ENCODE results near the gene GALK1.
"Not testable (repeated sequence)": the region's sequence is repeated elsewhere in the genome, so short reads cannot be mapped to it uniquely, and the experiment has no call there.

Gene GALK1

DNA sequence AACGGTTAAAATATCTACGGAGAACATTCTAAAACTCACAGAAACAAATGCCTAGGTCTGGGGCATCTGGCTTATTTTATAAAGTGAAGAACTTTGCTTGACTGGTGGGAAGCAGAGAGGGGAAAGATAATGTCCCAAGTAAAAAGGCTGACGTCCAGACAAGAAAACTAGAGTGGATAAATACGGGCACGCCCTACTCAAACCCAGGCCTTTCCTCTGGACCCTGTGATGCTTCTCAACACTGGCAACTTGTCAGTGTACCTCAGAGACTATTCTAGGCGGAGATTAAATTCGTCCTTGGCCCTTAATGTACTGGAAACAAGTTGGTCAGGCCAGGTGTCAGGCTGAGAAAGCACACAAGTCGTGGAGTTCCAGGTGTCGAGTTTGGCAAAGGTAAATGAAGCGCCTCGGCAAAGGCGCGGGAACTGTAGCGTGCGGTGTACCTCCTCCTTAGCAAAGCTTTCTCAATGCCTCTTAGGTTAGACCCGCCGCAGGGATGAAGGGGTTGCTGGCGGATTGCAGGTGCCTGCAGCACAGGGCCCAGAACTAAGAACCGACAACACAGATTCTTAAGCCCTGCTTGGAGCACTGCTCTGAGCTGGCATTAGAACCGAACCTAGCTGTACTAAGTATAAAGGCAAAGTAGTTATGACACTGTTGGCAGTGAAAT, 18.9 kb upstream of the GALK1 start:
- DNase-seq: no peak

DNA sequence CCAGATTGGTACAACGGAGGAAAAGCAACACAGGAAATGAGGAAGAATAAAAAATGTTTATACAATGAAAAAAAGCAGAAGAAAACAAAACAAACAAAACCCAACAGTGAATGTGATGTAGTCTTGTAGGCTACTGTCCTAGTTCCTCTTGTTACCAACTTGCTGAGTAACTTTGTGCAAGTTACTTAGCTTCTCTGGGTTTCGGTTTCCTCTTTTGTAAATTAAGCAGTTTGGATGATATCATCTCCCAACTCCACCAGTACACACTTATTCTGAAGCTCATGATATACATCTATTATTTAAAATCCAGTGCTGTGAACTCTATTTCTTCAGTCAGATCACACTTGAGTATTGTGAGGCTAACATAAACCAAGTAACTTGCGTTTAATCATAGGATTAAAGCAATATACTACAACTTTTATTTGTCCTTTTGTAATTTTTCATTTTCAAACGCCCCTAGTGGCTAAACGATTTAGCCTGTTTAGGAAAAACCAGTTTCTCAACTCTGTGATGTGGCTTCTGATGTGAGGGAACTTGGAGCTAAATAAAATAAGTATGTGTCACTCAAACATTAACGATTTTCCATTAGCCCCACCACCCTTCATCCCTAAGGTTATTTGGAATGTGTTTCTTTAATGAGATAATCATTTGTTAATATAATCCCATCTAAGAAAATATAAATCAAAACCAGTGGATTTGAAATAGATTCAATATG, 18.2 kb upstream of the GALK1 start:
- no peak for DNase-seq

DNA sequence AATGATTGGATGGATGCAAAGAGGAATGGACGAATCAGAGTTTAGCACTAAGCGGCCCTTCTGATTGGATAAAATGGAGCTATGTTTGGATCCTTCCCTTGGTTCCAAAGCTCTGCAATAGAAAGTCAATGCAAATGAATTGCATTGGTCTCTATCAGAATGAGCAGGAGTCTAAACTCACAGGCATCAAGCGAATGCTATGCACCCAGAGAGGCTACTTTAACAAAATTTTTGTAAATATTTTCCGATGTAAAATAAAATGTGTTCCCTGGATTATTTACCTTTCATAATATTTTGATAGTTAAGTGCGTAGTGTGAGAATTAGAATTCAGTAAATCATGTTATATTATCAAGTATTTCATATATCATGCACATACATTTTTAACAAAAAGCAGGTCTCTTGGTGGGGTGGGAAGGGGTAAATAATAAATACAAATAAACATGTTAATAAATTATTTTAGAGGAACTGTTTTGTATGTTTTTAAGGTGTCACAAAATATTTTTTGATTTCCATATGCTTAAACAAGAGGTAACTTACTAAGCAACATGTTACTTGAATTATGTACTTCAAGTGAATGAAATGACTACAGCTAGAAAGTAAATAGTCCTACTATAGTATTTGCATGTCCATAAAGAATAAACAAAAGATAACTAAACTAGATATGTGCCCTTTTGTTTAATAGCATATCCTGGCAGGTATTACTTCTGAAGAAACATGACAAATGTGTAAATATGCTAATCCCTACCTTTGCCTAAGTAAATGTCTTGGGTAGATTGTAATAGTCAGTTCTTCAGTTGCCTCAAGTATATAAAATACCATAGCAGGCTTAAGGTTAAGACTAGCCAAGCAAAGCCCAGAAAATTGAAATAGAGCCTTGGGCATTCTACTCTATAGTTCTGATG, 15.2 kb upstream of the GALK1 start:
- DNase-seq: no peak

- peak; percentile 99 for DNase-seq
Observed at GRCh38 chr17:75779250-75779986, 14.4 kb upstream of the GALK1 start.

DNA sequence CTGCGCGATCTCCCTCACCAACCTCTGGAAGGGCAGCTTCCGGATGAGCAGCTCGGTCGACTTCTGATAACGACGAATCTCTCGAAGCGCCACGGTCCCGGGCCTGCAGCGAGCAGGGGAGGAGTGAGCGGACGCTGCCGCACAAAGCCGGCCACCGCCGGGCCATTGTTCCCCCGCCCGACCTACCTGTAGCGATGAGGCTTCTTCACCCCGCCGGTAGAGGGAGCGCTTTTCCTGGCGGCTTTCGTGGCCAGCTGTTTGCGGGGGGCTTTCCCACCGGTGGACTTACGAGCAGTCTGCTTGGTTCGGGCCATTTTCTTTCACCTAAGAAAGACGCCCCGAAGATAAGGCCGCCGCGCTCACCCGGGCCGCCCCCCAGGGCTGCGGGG, 13.9 kb upstream of the GALK1 start:
- DNase-seq: no peak

- DNase-seq: not testable (repeated sequence)
Observed at GRCh38 chr17:75778066-75778860, 13.3 kb upstream of the GALK1 start.

- DNase-seq: no peak
Observed at GRCh38 chr17:75777296-75777922, 12.4 kb upstream of the GALK1 start.

GRCh38 chr17:75776386-75777295, 11.6 kb upstream of the GALK1 start:
- DNase-seq: no peak

DNA sequence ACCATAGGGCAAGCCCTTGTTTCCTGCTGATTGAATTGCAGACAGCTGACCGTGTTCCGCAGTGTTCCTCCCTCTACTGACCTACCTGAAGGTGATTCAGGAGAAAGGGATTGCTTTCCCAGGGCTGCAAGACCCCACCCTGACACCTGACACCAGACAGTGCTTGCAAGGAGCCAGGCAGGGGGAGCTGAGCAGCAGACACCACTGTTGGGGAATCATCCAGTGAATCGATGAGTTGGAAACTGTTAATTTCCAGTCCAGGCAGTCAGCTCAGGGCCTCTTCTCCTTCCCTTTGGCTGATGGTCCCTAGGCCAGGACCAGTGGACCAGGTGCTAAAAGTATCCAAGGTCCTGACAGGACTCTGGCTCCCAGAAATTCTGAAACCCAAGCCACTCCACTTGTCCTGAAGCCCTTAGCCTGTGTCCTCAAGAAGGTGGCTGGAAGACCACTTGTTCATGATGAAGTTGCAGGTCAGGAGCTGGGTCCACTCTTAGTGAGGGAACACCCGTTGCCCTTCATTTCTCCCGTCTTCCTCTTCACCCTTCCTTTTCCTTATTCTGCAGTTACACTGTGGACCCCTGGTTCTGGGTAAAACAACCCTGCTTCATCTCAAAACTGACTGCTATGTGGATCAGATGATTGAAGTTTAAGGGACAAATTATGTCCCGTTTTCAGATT, 10.1 kb upstream of the GALK1 start:
- DNase-seq: no peak

GRCh38 chr17:75774471-75774990, 9.5 kb upstream of the GALK1 start:
- DNase-seq: no peak

- DNase-seq: no peak
Observed at GRCh38 chr17:75773808-75774470, 8.9 kb upstream of the GALK1 start.

GRCh38 chr17:75773121-75773807, 8.3 kb upstream of the GALK1 start:
- no peak for DNase-seq

- no peak for DNase-seq
Observed at GRCh38 chr17:75771334-75772281, 6.6 kb upstream of the GALK1 start.

DNA sequence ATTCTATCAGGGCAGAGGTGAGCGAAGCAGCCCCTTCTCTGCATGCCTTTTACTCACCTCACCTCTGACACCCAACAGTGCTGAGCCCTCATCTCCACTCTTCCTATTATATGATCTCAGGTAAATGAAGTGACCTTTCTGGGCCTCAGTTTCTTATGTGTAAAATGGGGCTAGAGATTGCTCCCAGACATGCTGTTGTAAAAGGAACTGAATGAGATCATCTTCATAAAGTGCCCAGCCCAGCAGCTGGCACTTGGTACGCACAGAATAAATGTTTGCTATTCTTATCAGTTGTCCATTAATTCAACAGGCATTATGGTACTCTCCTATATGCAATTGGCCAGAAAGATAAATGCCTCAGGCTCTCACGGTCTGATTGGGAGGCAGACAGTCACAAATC, 4.5 kb upstream of the GALK1 start:
- no peak for DNase-seq

DNA sequence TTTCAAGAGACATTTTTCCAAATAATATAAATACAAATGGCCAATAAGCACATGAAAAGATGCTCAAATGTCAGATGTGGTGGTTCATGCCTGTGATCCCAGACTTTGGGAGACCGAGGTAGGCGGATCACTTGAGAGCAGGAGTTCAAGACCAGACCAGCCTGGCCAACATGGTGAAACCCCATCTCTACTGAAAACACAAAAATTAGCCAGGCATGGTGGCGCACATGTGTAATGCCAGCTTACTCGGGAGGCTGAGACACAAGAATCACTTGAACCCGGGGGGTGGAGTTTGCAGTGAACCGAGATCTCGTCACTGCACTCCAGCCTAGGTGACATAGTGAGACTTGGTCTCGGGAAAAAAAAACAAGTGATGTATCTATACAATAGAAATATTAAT, 2.9 kb upstream of the GALK1 start:
- no peak for DNase-seq

GRCh38 chr17:75765981-75766380, 989 bp upstream of the GALK1 start:
- no peak for DNase-seq

DNA sequence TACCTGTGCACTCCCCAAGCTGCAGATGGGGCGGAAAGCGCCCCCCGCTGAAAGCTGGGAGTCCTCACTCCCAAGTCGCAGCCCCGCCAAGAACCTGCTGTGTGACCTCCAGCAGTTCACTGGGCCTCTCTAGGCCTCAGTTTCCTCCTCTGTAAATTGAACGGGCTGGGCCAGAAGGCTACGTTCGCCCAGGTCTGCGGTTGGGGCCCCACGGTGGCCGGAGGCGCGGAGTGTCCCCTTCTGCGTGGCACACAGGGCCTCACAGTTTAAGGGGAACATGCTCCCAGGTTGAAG, 628 bp downstream of the GALK1 start:
- DNase-seq: no peak

Measured in NCI-H1417 treated with DMSO at 0.1 percent for 48 hours (cell line).